ENCODE measurements around the gene KRT32.

DNA sequence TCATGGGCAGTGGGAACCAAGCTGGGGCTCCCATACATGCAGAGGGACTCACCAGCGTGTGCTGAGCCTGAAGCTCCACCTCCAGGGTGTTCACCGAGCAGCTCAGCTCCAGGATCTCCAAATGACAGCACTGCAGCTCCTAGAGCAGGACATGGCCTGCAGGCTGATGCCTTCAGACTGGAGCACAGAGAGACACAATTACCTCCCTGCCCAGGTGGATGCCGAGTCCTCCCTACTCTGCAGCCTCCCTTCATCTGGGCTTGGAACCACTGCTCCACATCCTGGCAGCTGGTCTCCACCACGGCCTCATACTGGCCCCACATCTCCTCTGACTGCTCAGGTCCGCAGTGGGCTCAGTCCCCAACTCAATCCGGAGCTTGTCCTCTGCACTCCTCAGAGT is 18.2 kb downstream of the KRT32 start:
- no peak for TF ChIP-seq POLR2AphosphoS5 (IDR thresholded peaks at IDR 0.05; ENCODE audit: borderline replicate concordance, low read depth, low read length)
- TF ChIP-seq EZH2 (IDR thresholded peaks at IDR 0.05) = no peak
- no peak for TF ChIP-seq FOXP2 (optimal IDR thresholded peaks at IDR 0.05; ENCODE audit: control extremely low read depth, extremely low read length, insufficient read depth)
